Muscle of leg (tissue), 11 donors: ENCODE data around the gene NEGR1. TPM values are rescaled to one million over a fixed set of nuclear protein-coding genes. Genes with fewer than 3 reads are reported as not detected.
A peak's percentile ranks its signal among the peaks of the same experiment; 100 is the strongest.

ENCODE experiments used
- DNase-seq: peaks from one replicate; pipeline ENCODE4 v3.0.0; 2013
- H3K27ac ChIP-seq: one replicate; pipeline ENCODE4 v1.5.1; 2013; ENCODE audit warnings: mild to moderate bottlenecking, low read length, control low read depth
- H3K27me3 ChIP-seq: one replicate; pipeline ENCODE4 v1.6.1; 2013; ENCODE audit warnings: low read length; ENCODE audit not compliant: control insufficient read depth, insufficient read depth
- H3K36me3 ChIP-seq: one replicate; pipeline ENCODE4 v1.6.1; 2013; ENCODE audit warnings: low read length; ENCODE audit not compliant: control insufficient read depth, insufficient read depth
- H3K4me1 ChIP-seq: one replicate; pipeline ENCODE4 v1.6.1; 2013; ENCODE audit warnings: low read length; ENCODE audit not compliant: control insufficient read depth, insufficient read depth
- H3K4me3 ChIP-seq: one replicate; pipeline ENCODE4 v1.5.1; 2013; ENCODE audit warnings: low read length, control low read depth
- H3K9me3 ChIP-seq: replicated peaks from 2 replicates; pipeline ENCODE4 v1.6.1; 2013; ENCODE audit warnings: low read depth, low read length; ENCODE audit not compliant: control insufficient read depth
- WGBS: methylation state at CpG from one replicate; pipeline ENCODE4 v1.1.5; 2013; ENCODE audit warnings: missing lambda C conversion rate; ENCODE audit not compliant: insufficient coverage; 5-methylcytosine and 5-hydroxymethylcytosine counted together
- polyA plus RNA-seq, 8 donors: library from polyadenylated mRNA; unstranded; fragments of 120-200 nt; gene quantifications; one replicate each; pipeline versions ENCODE4 v1.2.1 to v1.2.3, GENCODE V29; 2013; ENCODE audit warnings: inconsistent platforms in 1 of 8, low replicate concordance in 1 of 8; ENCODE audit not compliant: insufficient read length in 8 of 8, insufficient read depth in 1 of 8
- total RNA-seq: library from RNA; stranded (reverse); fragments of 120-200 nt; gene quantifications from one replicate; pipeline ENCODE4 v1.2.4, GENCODE V29; 2013

The NEGR1 gene
- total and polyA plus RNA-seq, 9 donors: 15.5 to 24.1 (median 22.1) TPM

DNA sequence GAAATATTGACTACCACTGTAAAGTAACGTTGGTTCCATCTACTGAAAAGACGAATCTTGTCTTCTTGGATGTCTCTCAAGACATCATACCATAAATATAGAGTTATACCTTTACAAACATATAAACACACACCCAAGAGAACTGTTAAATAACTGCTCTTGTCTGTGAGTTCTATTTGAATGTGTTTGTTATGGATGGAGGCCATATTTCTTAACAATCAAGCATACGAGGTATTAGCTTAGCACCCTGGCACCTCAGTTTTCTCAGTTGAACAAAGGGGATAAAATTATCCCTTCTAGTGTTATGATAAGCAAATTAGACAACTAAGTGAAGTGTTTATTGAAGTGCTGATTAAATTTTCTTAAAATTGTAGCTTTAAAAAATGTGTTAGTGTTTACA, 864.9 kb downstream of the NEGR1 start:
- Histone ChIP-seq H3K4me1 (no peaks in the 10 kb centered on the region), H3K9me3 (no peaks in the 10 kb centered on the region), H3K4me3 (no peak overlapping the region), H3K27me3 (no peaks in the 10 kb centered on the region), H3K36me3 (no peaks in the 10 kb centered on the region), H3K27ac (no peak overlapping the region)
- no peak for DNase-seq
- WGBS: no CpG with 5 or more reads among the region's 3 CpGs

DNA sequence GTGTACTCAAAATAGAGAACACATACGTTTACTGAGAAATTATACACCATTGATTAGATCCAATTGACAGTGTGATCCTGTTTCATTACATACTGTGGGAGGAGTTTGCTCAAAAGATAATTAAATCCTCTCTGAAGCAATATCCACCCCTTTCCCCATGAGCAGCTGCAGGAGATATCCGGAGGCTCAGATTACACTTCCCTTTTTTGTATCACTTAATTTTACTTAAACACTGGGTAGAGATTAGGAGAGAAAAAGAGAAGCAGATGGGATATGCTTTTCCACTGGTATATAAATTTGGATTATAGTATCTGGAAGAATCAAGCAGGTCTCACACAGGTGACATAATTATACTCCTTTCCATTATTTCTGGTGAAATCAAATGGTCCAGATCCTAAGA, 868.2 kb downstream of the NEGR1 start:
- WGBS: no CpG with 5 or more reads among the region's 2 CpGs
- H3K27ac ChIP-seq: peak overlapping the region; percentile 30
- H3K4me1 ChIP-seq: no peaks in the 10 kb centered on the region
- H3K27me3 ChIP-seq: no peaks in the 10 kb centered on the region
- no peak overlapping the region for H3K4me3 ChIP-seq
- DNase-seq: peak; percentile 13
- H3K36me3 ChIP-seq: no peaks in the 10 kb centered on the region
- no peaks in the 10 kb centered on the region for H3K9me3 ChIP-seq

DNA sequence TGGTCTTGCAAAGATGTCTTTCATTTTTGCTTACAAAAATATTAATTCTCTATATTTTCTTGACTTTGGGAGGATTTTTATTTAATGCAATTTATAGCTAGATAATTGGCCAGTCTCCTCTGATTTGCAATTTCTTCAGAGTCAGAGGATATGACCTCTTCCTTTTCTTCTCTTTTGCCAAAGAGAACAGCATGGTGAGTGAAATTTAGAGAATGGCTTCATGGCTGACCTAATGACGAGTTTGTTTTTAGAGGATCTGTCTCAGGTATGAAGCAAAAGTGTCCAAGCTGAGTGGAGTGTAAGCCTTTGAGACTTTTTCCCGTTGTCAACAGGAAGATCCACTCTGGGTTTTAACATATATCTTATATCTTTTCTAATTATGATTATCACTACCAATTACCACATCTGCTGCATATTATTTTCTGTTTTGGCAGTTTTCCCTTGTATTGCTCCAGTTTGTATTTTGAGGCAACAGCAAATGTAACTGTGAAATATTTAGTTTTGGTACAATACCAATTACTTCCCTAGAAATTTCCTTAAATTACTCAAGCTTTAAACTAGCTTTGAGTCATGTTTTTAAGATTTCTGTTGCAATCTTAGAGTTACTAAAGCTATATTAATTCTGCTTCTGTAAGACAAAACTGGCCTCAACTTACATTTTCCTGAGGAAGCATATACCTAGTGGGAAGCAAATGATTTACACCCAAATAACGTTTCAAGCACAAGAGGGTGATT, 868.7 kb downstream of the NEGR1 start:
- no peaks in the 10 kb centered on the region for H3K9me3 ChIP-seq
- H3K4me3 ChIP-seq: no peak overlapping the region
- no peaks in the 10 kb centered on the region for H3K4me1 ChIP-seq
- H3K27me3 ChIP-seq: no peaks in the 10 kb centered on the region
- H3K27ac ChIP-seq: peak overlapping the region; percentile 30
- no peaks in the 10 kb centered on the region for H3K36me3 ChIP-seq
- WGBS: no CpG with 5 or more reads among the region's 3 CpGs
- peak; percentile 32 for DNase-seq

DNA sequence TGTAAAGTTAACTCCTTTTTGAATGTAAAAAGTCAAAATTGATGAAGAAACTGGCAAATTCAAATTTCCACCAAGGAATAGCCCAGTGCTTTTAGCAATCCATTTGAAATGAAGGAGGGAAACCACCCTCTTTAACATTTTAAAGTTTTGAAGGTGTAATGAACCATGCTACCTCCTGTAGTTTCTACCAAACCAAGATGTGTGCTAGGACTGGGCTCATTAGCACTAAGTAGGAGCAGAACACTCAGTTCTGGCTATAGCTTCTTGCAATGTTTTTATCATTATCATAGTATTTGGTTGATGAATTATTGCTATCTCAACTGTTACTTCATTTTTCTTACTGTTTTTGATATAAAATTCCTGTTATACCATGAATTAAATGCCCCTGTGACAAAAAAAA, 882.3 kb downstream of the NEGR1 start:
- Histone ChIP-seq H3K4me3 (no peak overlapping the region), H3K36me3 (no peaks in the 10 kb centered on the region), H3K9me3 (no peaks in the 10 kb centered on the region), H3K27me3 (no peaks in the 10 kb centered on the region), H3K4me1 (no peaks in the 10 kb centered on the region), H3K27ac (no peak overlapping the region)
- no peak for DNase-seq

DNA sequence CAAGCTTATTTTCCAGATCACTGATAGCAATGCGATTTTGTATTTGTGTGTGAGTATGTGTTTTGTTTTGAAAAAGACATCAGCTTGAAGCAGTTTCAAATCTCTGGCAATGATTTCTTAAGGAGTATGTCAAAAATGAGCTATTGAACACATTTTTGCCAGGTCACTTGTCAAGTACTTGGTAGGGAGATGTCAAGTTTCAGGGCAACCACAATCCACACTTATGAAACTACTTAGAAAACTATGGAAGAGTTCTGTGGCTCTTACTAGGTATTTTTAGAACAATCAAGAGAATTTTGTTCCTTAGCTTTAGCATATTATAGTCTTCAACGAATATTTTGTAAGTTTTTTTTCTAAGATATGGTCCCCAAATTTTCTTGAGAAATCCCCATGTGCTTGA, 882.7 kb downstream of the NEGR1 start:
- H3K9me3 ChIP-seq: no peaks in the 10 kb centered on the region
- H3K4me3 ChIP-seq: no peak overlapping the region
- no peak overlapping the region for H3K27ac ChIP-seq
- no peaks in the 10 kb centered on the region for H3K4me1 ChIP-seq
- H3K27me3 ChIP-seq: no peaks in the 10 kb centered on the region
- WGBS: no CpG with 5 or more reads among the region's 2 CpGs
- DNase-seq: no peak
- H3K36me3 ChIP-seq: no peaks in the 10 kb centered on the region

DNA sequence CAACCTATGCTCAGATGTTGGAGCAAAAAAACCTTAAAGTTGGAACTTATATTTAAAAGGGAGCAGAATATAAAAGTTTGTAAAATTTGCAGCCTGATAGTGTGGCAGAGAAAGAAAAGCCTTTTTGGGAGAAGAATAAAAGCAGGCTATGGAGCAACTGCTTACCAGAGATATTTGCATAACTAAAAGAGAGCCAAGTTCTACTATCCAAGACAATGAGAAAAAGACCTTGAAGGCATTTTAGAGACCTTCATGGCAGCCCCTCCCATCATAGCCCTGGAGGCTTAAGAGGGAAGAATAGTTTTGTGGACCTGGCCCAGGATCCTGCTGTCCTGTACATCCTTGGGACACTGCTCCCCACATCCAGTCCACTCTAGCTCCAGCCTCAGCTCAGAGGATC, 889.0 kb downstream of the NEGR1 start:
- no peaks in the 10 kb centered on the region for H3K27me3 ChIP-seq
- no peak overlapping the region for H3K27ac ChIP-seq
- DNase-seq: no peak
- H3K36me3 ChIP-seq: no peaks in the 10 kb centered on the region
- no peak overlapping the region for H3K4me3 ChIP-seq
- H3K4me1 ChIP-seq: no peaks in the 10 kb centered on the region
- H3K9me3 ChIP-seq: peaks cover 12% of the 10 kb centered on the region

DNA sequence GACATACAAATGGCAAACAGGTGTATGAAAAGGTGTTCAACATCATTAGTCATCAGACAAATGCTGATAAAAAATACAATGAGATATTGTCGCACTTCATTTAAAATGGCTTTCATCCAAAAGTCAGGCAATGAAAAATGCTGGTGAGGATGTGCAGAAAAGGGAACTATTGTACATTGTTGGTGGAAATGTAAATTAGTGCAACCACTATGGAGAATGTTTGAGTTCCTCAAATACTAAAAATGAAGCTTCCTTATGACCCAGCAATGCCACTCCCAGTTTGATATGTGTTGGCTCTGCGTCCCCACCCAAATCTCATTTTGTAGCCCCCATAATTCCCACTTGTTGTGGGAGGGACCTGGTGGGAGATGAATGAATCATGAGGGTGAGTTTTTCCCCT, 891.8 kb downstream of the NEGR1 start:
- no peak overlapping the region for H3K27ac ChIP-seq
- no peaks in the 10 kb centered on the region for H3K27me3 ChIP-seq
- no peak for DNase-seq
- WGBS: no CpG with 5 or more reads among the region's 2 CpGs
- H3K9me3 ChIP-seq: peaks cover 15% of the 10 kb centered on the region
- no peaks in the 10 kb centered on the region for H3K36me3 ChIP-seq
- no peaks in the 10 kb centered on the region for H3K4me1 ChIP-seq
- H3K4me3 ChIP-seq: no peak overlapping the region

DNA sequence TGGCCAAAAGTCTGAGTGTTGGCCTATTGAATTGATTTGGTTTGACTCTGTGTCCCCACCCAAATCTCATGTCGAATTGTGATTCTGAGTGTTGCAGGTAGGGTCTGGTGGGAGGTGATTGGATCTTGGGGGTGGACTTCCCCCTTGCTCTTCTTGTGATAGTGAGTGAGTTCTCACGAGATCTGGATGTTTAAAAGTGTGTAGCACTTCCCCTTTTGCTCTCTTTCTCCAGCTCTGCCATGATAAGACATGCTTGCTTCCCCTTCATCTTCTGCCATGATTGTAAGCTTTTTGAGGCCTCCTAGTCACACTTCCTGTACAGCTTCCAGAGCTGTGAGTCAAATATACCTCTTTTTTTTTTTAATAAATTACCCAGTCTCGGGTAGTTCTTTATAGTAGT, 904.5 kb downstream of the NEGR1 start:
- no CpG with 5 or more reads among the region's 3 CpGs for WGBS
- H3K9me3 ChIP-seq: no peaks in the 10 kb centered on the region
- no peak overlapping the region for H3K4me3 ChIP-seq

DNA sequence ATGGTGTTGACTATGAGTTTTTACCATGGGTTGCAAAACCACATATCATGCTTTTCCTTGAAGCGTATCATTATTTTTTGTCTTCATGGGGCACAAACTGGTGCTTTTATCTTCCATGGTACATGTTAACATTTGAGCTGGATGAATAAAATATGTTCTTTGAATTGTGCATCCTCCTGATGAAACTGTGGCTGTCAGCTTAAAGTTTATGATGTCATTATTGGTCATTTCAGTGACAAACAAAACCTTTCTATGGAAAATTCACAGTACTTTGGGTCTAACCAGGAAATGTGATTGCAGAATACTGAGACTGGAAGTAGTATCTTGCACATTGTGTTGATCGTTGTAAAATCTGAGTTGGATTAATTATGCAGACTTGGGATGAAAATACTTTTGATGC, 909.8 kb downstream of the NEGR1 start:
- WGBS: no CpG with 5 or more reads among the region's 2 CpGs
- H3K4me3 ChIP-seq: no peak overlapping the region
- no peak overlapping the region for H3K27ac ChIP-seq
- DNase-seq: no peak
- no peaks in the 10 kb centered on the region for H3K9me3 ChIP-seq
- H3K27me3 ChIP-seq: no peaks in the 10 kb centered on the region
- no peaks in the 10 kb centered on the region for H3K4me1 ChIP-seq
- no peaks in the 10 kb centered on the region for H3K36me3 ChIP-seq

More for the DNA sequence above, 904.5 kb downstream of the NEGR1 start:
- no peak overlapping the region for H3K27ac ChIP-seq
- H3K4me1 ChIP-seq: no peaks in the 10 kb centered on the region
- no peak for DNase-seq
- H3K36me3 ChIP-seq: no peaks in the 10 kb centered on the region
- no peaks in the 10 kb centered on the region for H3K27me3 ChIP-seq

DNA sequence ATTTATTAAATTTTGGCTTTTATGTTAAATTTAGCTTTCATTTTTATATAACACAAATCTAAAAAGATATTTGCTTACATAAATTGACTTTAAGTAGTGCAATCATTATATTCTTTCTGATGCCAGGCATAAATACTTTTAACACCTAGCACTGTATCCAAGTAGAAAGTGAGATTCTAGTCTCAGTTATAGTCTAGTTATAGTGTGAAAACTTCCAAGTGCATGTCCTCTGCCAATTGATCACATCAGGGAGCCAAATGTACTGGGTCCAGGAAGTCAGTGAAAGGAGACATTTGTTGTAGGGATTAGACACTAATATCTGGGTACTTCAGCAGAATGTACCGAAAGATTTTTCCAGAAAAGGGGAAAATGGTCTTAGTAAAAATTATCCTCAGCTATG, 910.8 kb downstream of the NEGR1 start:
- no peaks in the 10 kb centered on the region for H3K9me3 ChIP-seq
- no peak overlapping the region for H3K27ac ChIP-seq
- H3K27me3 ChIP-seq: no peaks in the 10 kb centered on the region
- H3K36me3 ChIP-seq: no peaks in the 10 kb centered on the region
- no peak overlapping the region for H3K4me3 ChIP-seq
- no CpG with 5 or more reads among the region's 1 CpG for WGBS
- no peak for DNase-seq
- no peaks in the 10 kb centered on the region for H3K4me1 ChIP-seq

DNA sequence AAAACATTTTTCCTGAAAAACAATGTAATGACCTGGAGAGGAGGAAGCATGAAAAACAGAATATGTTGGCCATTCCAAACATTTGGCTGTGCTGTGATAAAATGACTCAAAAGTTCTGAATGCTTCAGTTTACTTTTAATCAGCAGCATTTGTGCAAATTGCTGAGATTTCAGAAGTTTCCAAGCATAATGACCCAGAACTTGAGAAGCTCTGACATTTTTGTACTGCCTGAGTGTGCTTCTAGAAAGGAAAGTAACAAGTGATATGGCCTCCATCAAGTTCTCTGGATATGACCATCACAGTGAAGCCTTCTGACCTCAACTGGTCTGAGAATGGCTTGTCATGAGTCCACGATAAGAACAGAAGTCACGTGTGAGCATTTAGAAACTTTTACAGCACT, 918.1 kb downstream of the NEGR1 start:
- DNase-seq: no peak
- Histone ChIP-seq H3K4me3 (no peak overlapping the region), H3K36me3 (no peaks in the 10 kb centered on the region), H3K4me1 (no peaks in the 10 kb centered on the region), H3K27ac (no peak overlapping the region), H3K9me3 (no peaks in the 10 kb centered on the region), H3K27me3 (no peaks in the 10 kb centered on the region)
- WGBS: 100% methylated on average over 1 of the region's 2 CpGs
